Mesendoderm (in vitro differentiated cells): ENCODE data around the gene CLRN1.
"Not testable (repeated sequence)": the region's sequence is repeated elsewhere in the genome, so short reads cannot be mapped to it uniquely, and the experiment has no call there.

ENCODE experiments used
- DNase-seq: peaks from one replicate; pipeline ENCODE4 v3.0.0; 2013
- H2AK5ac ChIP-seq: 2 replicates; pipeline ENCODE4 v1.6.1; 2013; ENCODE audit warnings: low read length, inconsistent platforms
- H2BK120ac ChIP-seq: 2 replicates; pipeline ENCODE4 v1.6.1; 2013; ENCODE audit warnings: low read depth, mild to moderate bottlenecking, low read length, moderate library complexity, mixed read lengths
- H2BK15ac ChIP-seq: replicated peaks from 2 replicates; pipeline ENCODE4 v1.6.1; 2013; ENCODE audit warnings: low read depth, mild to moderate bottlenecking, moderate library complexity
- H2BK5ac ChIP-seq: 2 replicates; pipeline ENCODE4 v1.6.1; 2013; ENCODE audit warnings: low read length, inconsistent platforms
- H3K18ac ChIP-seq: 2 replicates; pipeline ENCODE4 v1.6.1; 2013; ENCODE audit warnings: mild to moderate bottlenecking, low read length, mixed read lengths
- H3K23ac ChIP-seq: one replicate; pipeline ENCODE4 v1.6.1; 2013; ENCODE audit warnings: low read length
- H3K27ac ChIP-seq: 2 replicates; pipeline ENCODE4 v1.5.1; 2013; ENCODE audit warnings: low read depth, mild to moderate bottlenecking, inconsistent platforms, low read length, moderate library complexity
- H3K27me3 ChIP-seq: 2 replicates; pipeline ENCODE4 v1.6.1; 2013; ENCODE audit warnings: low read length, control low read depth, mild to moderate bottlenecking, inconsistent platforms; ENCODE audit not compliant: insufficient read depth, poor library complexity
- H3K36me3 ChIP-seq: 2 replicates; pipeline ENCODE4 v1.6.1; 2013; ENCODE audit warnings: low read length, inconsistent platforms; ENCODE audit not compliant: control insufficient read depth, insufficient read depth
- H3K4ac ChIP-seq: one replicate; pipeline ENCODE4 v1.6.1; 2013; ENCODE audit warnings: low read depth, mild to moderate bottlenecking, low read length, moderate library complexity
- H3K4me1 ChIP-seq: 2 replicates; pipeline ENCODE4 v1.6.1; 2013; ENCODE audit warnings: low read depth, low read length, inconsistent platforms; ENCODE audit not compliant: control insufficient read depth
- H3K4me2 ChIP-seq: 2 replicates; pipeline ENCODE4 v1.6.1; 2013; ENCODE audit warnings: low read length
- H3K4me3 ChIP-seq: 2 replicates; pipeline ENCODE4 v1.5.1; 2013; ENCODE audit warnings: mild to moderate bottlenecking, low read length
- H3K56ac ChIP-seq: one replicate; pipeline ENCODE4 v1.6.1; 2013; ENCODE audit warnings: low read length
- H3K79me1 ChIP-seq: 2 replicates; pipeline ENCODE4 v1.6.1; 2013; ENCODE audit warnings: low read length, inconsistent platforms
- H3K79me2 ChIP-seq: 2 replicates; pipeline ENCODE4 v1.6.1; 2013; ENCODE audit warnings: mild to moderate bottlenecking, low read length; ENCODE audit not compliant: control insufficient read depth, insufficient read depth
- H3K9ac ChIP-seq: 2 replicates; pipeline ENCODE4 v1.6.1; 2013; ENCODE audit warnings: low read length, inconsistent platforms
- H4K5ac ChIP-seq: one replicate; pipeline ENCODE4 v1.6.1; 2013; ENCODE audit warnings: low read length
- H4K8ac ChIP-seq: one replicate; pipeline ENCODE4 v1.6.1; 2013; ENCODE audit warnings: low read depth, mild to moderate bottlenecking, control low read depth, low read length, moderate library complexity
- WGBS: extraction: QIAGEN DNeasy Blood & Tissue Kit; methylation state at CpG from one replicate; pipeline ENCODE4 v1.1.7; 2013; ENCODE audit warnings: low lambda C conversion rate, missing lambda C conversion rate; ENCODE audit not compliant: insufficient coverage; ENCODE audit errors: extremely low coverage; 5-methylcytosine and 5-hydroxymethylcytosine counted together

Gene CLRN1

GRCh38 chr3:150989208-150989607 lies 16.7 kb upstream of the CLRN1 start:
- Histone ChIP-seq H3K4me3 (no peak overlapping the region), H2AK5ac (no peak overlapping the region), H3K9ac (no peak overlapping the region), H3K4me1 (no peaks in the 10 kb centered on the region), H2BK15ac (no peak overlapping the region), H3K4ac (no peak overlapping the region), H3K36me3 (no peaks in the 10 kb centered on the region), H4K8ac (no peak overlapping the region), H3K4me2 (no peak overlapping the region), H2BK120ac (no peak overlapping the region), H4K5ac (no peak overlapping the region), H3K27ac (no peak overlapping the region), H3K27me3 (no peaks in the 10 kb centered on the region), H3K23ac (no peak overlapping the region), H3K18ac (no peak overlapping the region), H3K79me1 (no peaks in the 10 kb centered on the region), H2BK5ac (no peak overlapping the region), H3K56ac (no peak overlapping the region), H3K79me2 (no peaks in the 10 kb centered on the region)
- WGBS, result no CpG with 5 or more reads among the region's 2 CpGs
- DNase-seq, result peak; percentile 25

DNA sequence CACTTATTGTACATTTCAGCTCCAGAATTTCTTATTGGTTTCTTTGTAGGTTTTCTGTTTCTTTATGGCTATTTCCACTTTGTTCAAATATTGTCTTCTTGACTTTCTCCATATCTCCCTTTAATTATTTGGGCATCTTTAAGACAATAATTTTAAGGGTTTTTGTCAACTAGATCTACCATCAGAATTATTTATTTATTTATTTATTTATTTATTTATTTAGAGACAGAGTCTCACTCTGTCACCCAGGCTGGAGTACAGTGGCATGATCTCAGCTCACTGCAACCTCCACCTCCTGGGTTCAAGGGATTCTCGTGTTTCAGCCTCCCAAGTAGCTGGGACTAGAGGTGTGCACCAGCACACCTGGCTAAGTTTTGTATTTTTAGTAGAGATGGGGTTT lies 15.9 kb upstream of the CLRN1 start:
- not testable (repeated sequence) for H3K4ac ChIP-seq, H2BK120ac ChIP-seq, H3K27ac ChIP-seq, H2AK5ac ChIP-seq, H3K9ac ChIP-seq, H3K4me3 ChIP-seq, H3K79me2 ChIP-seq, H3K27me3 ChIP-seq, H4K5ac ChIP-seq, DNase-seq, H3K23ac ChIP-seq, H3K18ac ChIP-seq, H3K4me1 ChIP-seq, H2BK15ac ChIP-seq, H3K79me1 ChIP-seq, H3K56ac ChIP-seq, H4K8ac ChIP-seq, H3K4me2 ChIP-seq, H3K36me3 ChIP-seq, H2BK5ac ChIP-seq
- WGBS, result no CpG with 5 or more reads among the region's 1 CpG

- no peak overlapping the region for H3K9ac ChIP-seq
- no peak overlapping the region for H3K4ac ChIP-seq
- no peak overlapping the region for H3K4me3 ChIP-seq
- H3K79me2 ChIP-seq, result no peaks in the 10 kb centered on the region
- H3K79me1 ChIP-seq, result no peaks in the 10 kb centered on the region
- no peaks in the 10 kb centered on the region for H3K36me3 ChIP-seq
- H3K27ac ChIP-seq, result no peak overlapping the region
- no peak overlapping the region for H3K18ac ChIP-seq
- no peak overlapping the region for H3K23ac ChIP-seq
- no peaks in the 10 kb centered on the region for H3K27me3 ChIP-seq
- no peak overlapping the region for H2BK15ac ChIP-seq
- no peak overlapping the region for H2AK5ac ChIP-seq
- H2BK120ac ChIP-seq, result no peak overlapping the region
- H4K5ac ChIP-seq, result no peak overlapping the region
- H3K4me2 ChIP-seq, result no peak overlapping the region
- H3K4me1 ChIP-seq, result no peaks in the 10 kb centered on the region
- no peak for DNase-seq
- no peak overlapping the region for H4K8ac ChIP-seq
- H2BK5ac ChIP-seq, result no peak overlapping the region
- no peak overlapping the region for H3K56ac ChIP-seq
Observed at GRCh38 chr3:150985711-150986110, 13.2 kb upstream of the CLRN1 start.

GRCh38 chr3:150984066-150984465 lies 11.5 kb upstream of the CLRN1 start:
- no peaks in the 10 kb centered on the region for H3K36me3 ChIP-seq
- no peak overlapping the region for H3K23ac ChIP-seq
- no peak overlapping the region for H3K18ac ChIP-seq
- H3K4me3 ChIP-seq, result no peak overlapping the region
- no peaks in the 10 kb centered on the region for H3K4me1 ChIP-seq
- no peak overlapping the region for H3K27ac ChIP-seq
- H3K27me3 ChIP-seq, result no peaks in the 10 kb centered on the region
- no peak overlapping the region for H2BK120ac ChIP-seq
- H2BK15ac ChIP-seq, result no peak overlapping the region
- no peak overlapping the region for H2AK5ac ChIP-seq
- H2BK5ac ChIP-seq, result no peak overlapping the region
- no peak overlapping the region for H4K5ac ChIP-seq
- no peak for DNase-seq
- H3K79me2 ChIP-seq, result no peaks in the 10 kb centered on the region
- no peaks in the 10 kb centered on the region for H3K79me1 ChIP-seq
- no peak overlapping the region for H3K56ac ChIP-seq
- H3K9ac ChIP-seq, result no peak overlapping the region
- no peak overlapping the region for H3K4me2 ChIP-seq
- H3K4ac ChIP-seq, result no peak overlapping the region
- no peak overlapping the region for H4K8ac ChIP-seq

DNA sequence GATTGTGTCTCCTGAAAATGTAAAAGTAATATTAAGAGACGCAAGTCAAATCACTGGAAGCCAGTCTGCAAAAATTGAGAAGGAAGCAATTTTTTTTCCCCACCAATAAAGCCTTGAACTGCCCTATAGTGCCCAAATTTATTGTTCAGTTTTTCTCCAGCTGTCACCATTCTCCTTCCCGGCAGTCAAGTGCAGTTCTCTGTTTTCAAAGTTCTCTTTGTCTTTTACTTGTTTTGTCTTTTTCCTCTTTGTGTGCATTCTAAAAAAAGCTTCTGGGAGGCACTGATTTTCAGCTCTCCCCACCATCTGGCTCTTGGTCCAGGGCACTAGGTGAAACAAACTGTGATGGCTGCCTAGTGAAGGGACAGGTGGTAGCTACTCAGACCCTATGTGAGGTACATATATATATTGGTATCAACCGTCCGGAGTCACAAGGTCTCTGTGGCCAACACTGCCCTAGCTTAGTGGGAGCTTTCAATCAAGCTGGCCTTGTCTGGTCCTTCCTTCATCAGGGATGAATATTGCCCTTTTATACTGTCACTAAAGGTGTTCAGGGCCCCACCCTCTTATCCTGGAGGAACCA lies 6.1 kb upstream of the CLRN1 start:
- Histone ChIP-seq H4K8ac (no peak overlapping the region), H2BK15ac (no peak overlapping the region), H3K9ac (no peak overlapping the region), H2BK120ac (no peak overlapping the region), H3K27me3 (no peaks in the 10 kb centered on the region), H3K4ac (no peak overlapping the region), H4K5ac (no peak overlapping the region), H3K27ac (no peak overlapping the region), H3K79me2 (no peaks in the 10 kb centered on the region), H3K4me3 (no peak overlapping the region), H3K18ac (no peak overlapping the region), H3K79me1 (no peaks in the 10 kb centered on the region), H2AK5ac (no peak overlapping the region), H3K56ac (no peak overlapping the region), H3K4me2 (no peak overlapping the region), H3K23ac (no peak overlapping the region), H2BK5ac (no peak overlapping the region), H3K4me1 (no peaks in the 10 kb centered on the region), H3K36me3 (no peaks in the 10 kb centered on the region)
- WGBS, result no CpG with 5 or more reads among the region's 4 CpGs
- no peak for DNase-seq

- no peak overlapping the region for H3K18ac ChIP-seq
- no peak overlapping the region for H3K56ac ChIP-seq
- no peaks in the 10 kb centered on the region for H3K79me1 ChIP-seq
- H3K79me2 ChIP-seq, result no peaks in the 10 kb centered on the region
- no peak overlapping the region for H4K8ac ChIP-seq
- no peak overlapping the region for H3K9ac ChIP-seq
- no peaks in the 10 kb centered on the region for H3K36me3 ChIP-seq
- H3K4me2 ChIP-seq, result no peak overlapping the region
- H2BK120ac ChIP-seq, result no peak overlapping the region
- whole genome bisulfite sequencing, result no CpG with 5 or more reads among the region's 3 CpGs
- H3K23ac ChIP-seq, result no peak overlapping the region
- no peak overlapping the region for H3K4me3 ChIP-seq
- DNase-seq, result no peak
- no peak overlapping the region for H2BK15ac ChIP-seq
- no peaks in the 10 kb centered on the region for H3K4me1 ChIP-seq
- no peak overlapping the region for H3K27ac ChIP-seq
- H2BK5ac ChIP-seq, result no peak overlapping the region
- no peaks in the 10 kb centered on the region for H3K27me3 ChIP-seq
- H3K4ac ChIP-seq, result no peak overlapping the region
- H4K5ac ChIP-seq, result no peak overlapping the region
- H2AK5ac ChIP-seq, result no peak overlapping the region
Observed at GRCh38 chr3:150975992-150976368, 3.5 kb upstream of the CLRN1 start.
